ENCODE results near the gene ZNF783. TPM values are rescaled to one million over a fixed set of nuclear protein-coding genes. Genes with fewer than 3 reads are reported as not detected.

The ZNF783 gene
- total and polyA plus RNA-seq, 2 donors (not counting 1 experiment from before 2014, with no cell fraction given), result 3.3 to 11.4 TPM

DNA sequence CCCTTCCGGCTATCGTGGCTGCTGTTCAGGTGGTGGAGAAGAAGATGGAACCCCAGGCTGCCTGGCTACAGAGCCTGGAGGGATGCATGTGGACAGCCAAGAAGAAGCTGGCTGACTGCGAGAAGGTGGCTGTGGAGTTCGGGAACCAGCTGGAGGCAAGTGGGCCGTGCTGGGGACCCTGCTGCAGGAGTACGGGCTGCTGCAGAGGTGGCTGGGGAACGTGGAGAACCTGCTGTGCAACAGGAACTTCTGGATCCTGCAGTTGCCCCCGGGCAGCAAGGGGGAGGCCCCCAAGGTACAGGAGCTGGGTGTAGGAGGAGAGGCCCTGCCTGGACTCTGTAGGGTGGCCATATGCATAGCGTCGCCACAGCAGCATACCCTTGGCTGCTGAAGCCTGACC lies 25.6 kb downstream of the ZNF783 start:
- DNase-seq (ENCODE audit: low read depth in 2 of 2), result no peak
- H3K4me3 ChIP-seq (replicated peaks in 1 of 4; ENCODE audit: control extremely low read depth in 1 of 4, insufficient read depth in 1 of 4, low read depth in 3 of 4, low read length in 4 of 4), result no peak overlapping the region
- H3K4me2 ChIP-seq (ENCODE audit: extremely low read depth, insufficient read depth, low read length), result no peak overlapping the region
- no peaks in the 10 kb centered on the region for H3K27me3 ChIP-seq (ENCODE audit: control insufficient read depth, insufficient read depth, low read length)
- no peaks in the 10 kb centered on the region for H4K20me1 ChIP-seq (ENCODE audit: control insufficient read depth, extremely low read depth, insufficient read depth, low read length)
- no peak overlapping the region for H3K9ac ChIP-seq (ENCODE audit: insufficient read depth, low read length)
- no peaks in the 10 kb centered on the region for H3K36me3 ChIP-seq (ENCODE audit: control insufficient read depth, insufficient read depth, low read length)
- no peak overlapping the region for H2AFZ ChIP-seq (ENCODE audit: low read length)
- H3K4me1 ChIP-seq (ENCODE audit: control insufficient read depth, extremely low read depth, insufficient read depth, low read length), result no peaks in the 10 kb centered on the region
- no peaks in the 10 kb centered on the region for H3K9me3 ChIP-seq (ENCODE audit: control insufficient read depth, insufficient read depth, low read depth, low read length)
- H3K79me2 ChIP-seq (ENCODE audit: control insufficient read depth, insufficient read depth, low read length), result no peaks in the 10 kb centered on the region
- no peak for TF ChIP-seq EZH2 (IDR thresholded peaks at IDR 0.05; ENCODE audit: low read length, missing control alignments)
- TF ChIP-seq, protein P1, sequence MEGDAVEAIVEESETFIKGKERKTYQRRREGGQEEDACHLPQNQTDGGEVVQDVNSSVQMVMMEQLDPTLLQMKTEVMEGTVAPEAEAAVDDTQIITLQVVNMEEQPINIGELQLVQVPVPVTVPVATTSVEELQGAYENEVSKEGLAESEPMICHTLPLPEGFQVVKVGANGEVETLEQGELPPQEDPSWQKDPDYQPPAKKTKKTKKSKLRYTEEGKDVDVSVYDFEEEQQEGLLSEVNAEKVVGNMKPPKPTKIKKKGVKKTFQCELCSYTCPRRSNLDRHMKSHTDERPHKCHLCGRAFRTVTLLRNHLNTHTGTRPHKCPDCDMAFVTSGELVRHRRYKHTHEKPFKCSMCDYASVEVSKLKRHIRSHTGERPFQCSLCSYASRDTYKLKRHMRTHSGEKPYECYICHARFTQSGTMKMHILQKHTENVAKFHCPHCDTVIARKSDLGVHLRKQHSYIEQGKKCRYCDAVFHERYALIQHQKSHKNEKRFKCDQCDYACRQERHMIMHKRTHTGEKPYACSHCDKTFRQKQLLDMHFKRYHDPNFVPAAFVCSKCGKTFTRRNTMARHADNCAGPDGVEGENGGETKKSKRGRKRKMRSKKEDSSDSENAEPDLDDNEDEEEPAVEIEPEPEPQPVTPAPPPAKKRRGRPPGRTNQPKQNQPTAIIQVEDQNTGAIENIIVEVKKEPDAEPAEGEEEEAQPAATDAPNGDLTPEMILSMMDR (conservative IDR thresholded peaks at IDR 0.05 in 1 of 2, IDR thresholded peaks at IDR 0.05 in 1 of 2; ENCODE audit: low read depth in 1 of 2, low read length in 2 of 2), result no peak
- no peak overlapping the region for H3K27ac ChIP-seq (ENCODE audit: insufficient read depth, low read length)

DNA sequence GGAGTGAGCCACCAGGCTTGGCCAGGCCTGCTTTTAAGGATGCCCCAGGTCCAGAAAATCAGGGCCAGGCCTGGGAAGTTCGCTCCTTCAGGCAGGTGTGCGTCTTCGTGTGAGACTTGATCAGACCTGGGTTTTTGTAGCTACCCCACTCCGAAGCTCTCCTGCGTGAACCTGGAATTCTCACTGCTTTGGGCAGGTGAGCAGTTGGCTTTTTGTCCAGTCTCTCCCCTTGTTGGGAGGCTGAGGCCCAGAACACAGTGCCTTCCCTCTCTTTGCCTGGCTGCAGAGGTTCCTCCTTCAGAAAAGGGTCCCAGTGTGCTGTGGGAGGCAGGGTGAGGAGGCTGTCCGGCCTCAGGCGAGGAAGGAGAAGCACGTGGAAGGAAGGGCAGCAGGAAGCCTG lies 27.3 kb downstream of the ZNF783 start:
- Histone ChIP-seq H3K9ac (ENCODE audit: insufficient read depth, low read length) (no peak overlapping the region), H3K36me3 (ENCODE audit: control insufficient read depth, insufficient read depth, low read length) (no peaks in the 10 kb centered on the region), H3K27me3 (ENCODE audit: control insufficient read depth, insufficient read depth, low read length) (no peaks in the 10 kb centered on the region), H3K79me2 (ENCODE audit: control insufficient read depth, insufficient read depth, low read length) (no peaks in the 10 kb centered on the region), H2AFZ (ENCODE audit: low read length) (no peak overlapping the region), H3K9me3 (ENCODE audit: control insufficient read depth, insufficient read depth, low read depth, low read length) (no peaks in the 10 kb centered on the region), H4K20me1 (ENCODE audit: control insufficient read depth, extremely low read depth, insufficient read depth, low read length) (no peaks in the 10 kb centered on the region), H3K4me2 (ENCODE audit: extremely low read depth, insufficient read depth, low read length) (no peak overlapping the region), H3K4me1 (ENCODE audit: control insufficient read depth, extremely low read depth, insufficient read depth, low read length) (no peaks in the 10 kb centered on the region), H3K27ac (ENCODE audit: insufficient read depth, low read length) (no peak overlapping the region), H3K4me3 (replicated peaks in 1 of 4; ENCODE audit: control extremely low read depth in 1 of 4, insufficient read depth in 1 of 4, low read depth in 3 of 4, low read length in 4 of 4) (no peak overlapping the region)
- TF ChIP-seq, protein P1 (conservative IDR thresholded peaks at IDR 0.05 in 1 of 2, IDR thresholded peaks at IDR 0.05 in 1 of 2; ENCODE audit: low read depth in 1 of 2, low read length in 2 of 2), result no peak
- no peak for TF ChIP-seq EZH2 (IDR thresholded peaks at IDR 0.05; ENCODE audit: low read length, missing control alignments)
- DNase-seq (ENCODE audit: low read depth in 2 of 2), result no peak

DNA sequence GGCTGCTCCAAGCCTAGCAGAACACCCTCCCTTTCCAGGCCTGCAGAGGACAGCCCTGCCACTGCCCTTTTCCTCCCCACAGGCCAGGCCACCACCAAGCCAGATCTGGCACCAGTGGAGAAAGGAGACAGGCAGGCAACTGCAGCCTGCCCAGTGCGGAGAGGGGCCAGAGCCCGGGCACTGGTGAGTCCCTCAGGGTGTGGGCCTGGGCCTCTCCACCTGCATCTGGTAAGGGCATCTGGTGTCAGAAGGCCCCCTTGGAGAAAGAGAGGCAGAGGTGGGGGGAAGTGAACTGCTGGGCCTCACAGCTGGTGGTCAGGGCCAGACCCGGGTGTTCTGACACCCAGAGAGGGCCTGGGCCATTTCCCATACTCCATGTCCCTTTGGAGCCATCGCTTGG lies 27.9 kb downstream of the ZNF783 start:
- TF ChIP-seq EZH2 (IDR thresholded peaks at IDR 0.05; ENCODE audit: low read length, missing control alignments), result no peak
- TF ChIP-seq, protein P1 (conservative IDR thresholded peaks at IDR 0.05 in 1 of 2, IDR thresholded peaks at IDR 0.05 in 1 of 2; ENCODE audit: low read depth in 1 of 2, low read length in 2 of 2), result no peak
- DNase-seq (ENCODE audit: low read depth in 2 of 2), result no peak
- H2AFZ ChIP-seq (ENCODE audit: low read length), result no peak overlapping the region
- H3K9ac ChIP-seq (ENCODE audit: insufficient read depth, low read length), result no peak overlapping the region
- no peak overlapping the region for H3K27ac ChIP-seq (ENCODE audit: insufficient read depth, low read length)
- no peaks in the 10 kb centered on the region for H3K36me3 ChIP-seq (ENCODE audit: control insufficient read depth, insufficient read depth, low read length)
- H4K20me1 ChIP-seq (ENCODE audit: control insufficient read depth, extremely low read depth, insufficient read depth, low read length), result no peaks in the 10 kb centered on the region
- H3K9me3 ChIP-seq (ENCODE audit: control insufficient read depth, insufficient read depth, low read depth, low read length), result no peaks in the 10 kb centered on the region
- H3K79me2 ChIP-seq (ENCODE audit: control insufficient read depth, insufficient read depth, low read length), result no peaks in the 10 kb centered on the region
- H3K4me2 ChIP-seq (ENCODE audit: extremely low read depth, insufficient read depth, low read length), result no peak overlapping the region
- no peaks in the 10 kb centered on the region for H3K4me1 ChIP-seq (ENCODE audit: control insufficient read depth, extremely low read depth, insufficient read depth, low read length)
- no peaks in the 10 kb centered on the region for H3K27me3 ChIP-seq (ENCODE audit: control insufficient read depth, insufficient read depth, low read length)
- H3K4me3 ChIP-seq (replicated peaks in 1 of 4; ENCODE audit: control extremely low read depth in 1 of 4, insufficient read depth in 1 of 4, low read depth in 3 of 4, low read length in 4 of 4), result no peak overlapping the region
